Gastrocnemius medialis (tissue), 4 donors: ENCODE results near the gene FIBIN.

Experiments
- CTCF ChIP-seq, 5 experiments: fragments of 450-650 bp in 3 of 5; fragments of 200-600 bp in 2 of 5; sonication (generic) in 2 of 5; IDR thresholded peaks in 4 of 5; conservative IDR thresholded peaks in 1 of 5; 1 replicate in 4 of 5; 2 replicates in 1 of 5; pipeline ENCODE4 v1.5.1; 2016 to 2019; ENCODE audit warnings: antibody characterized with exemption in 5 of 5, mild to moderate bottlenecking in 3 of 5, moderate library complexity in 3 of 5
- POLR2A ChIP-seq, 2 donors: fragments of 450-650 bp; IDR thresholded peaks; one replicate each; pipeline ENCODE4 v1.6.1; 2017; ENCODE audit warnings: antibody characterized with exemption in 2 of 2, mild to moderate bottlenecking in 2 of 2, moderate library complexity in 2 of 2

GRCh38 chr11:26985470-26985869 is 8.4 kb upstream of the FIBIN start:
- TF ChIP-seq POLR2A (IDR thresholded peaks at IDR 0.05), result no peak
- no peak for TF ChIP-seq CTCF (IDR thresholded peaks at IDR 0.05 in 4 of 5, conservative IDR thresholded peaks at IDR 0.05 in 1 of 5)
